ENCODE results near the gene FAM53A.

Gene FAM53A

GRCh38 chr4:1716065-1716945 lies 32.2 kb upstream of the FAM53A start:
- no peak for DNase-seq (ENCODE audit: low read depth)
- TF ChIP-seq CTCF (IDR thresholded peaks at IDR 0.05; ENCODE audit: insufficient read depth, low read depth, low read length, missing control alignments), result no peak
- no peak overlapping the region for H3K4me3 ChIP-seq (ENCODE audit: low read depth, low read length)

DNA sequence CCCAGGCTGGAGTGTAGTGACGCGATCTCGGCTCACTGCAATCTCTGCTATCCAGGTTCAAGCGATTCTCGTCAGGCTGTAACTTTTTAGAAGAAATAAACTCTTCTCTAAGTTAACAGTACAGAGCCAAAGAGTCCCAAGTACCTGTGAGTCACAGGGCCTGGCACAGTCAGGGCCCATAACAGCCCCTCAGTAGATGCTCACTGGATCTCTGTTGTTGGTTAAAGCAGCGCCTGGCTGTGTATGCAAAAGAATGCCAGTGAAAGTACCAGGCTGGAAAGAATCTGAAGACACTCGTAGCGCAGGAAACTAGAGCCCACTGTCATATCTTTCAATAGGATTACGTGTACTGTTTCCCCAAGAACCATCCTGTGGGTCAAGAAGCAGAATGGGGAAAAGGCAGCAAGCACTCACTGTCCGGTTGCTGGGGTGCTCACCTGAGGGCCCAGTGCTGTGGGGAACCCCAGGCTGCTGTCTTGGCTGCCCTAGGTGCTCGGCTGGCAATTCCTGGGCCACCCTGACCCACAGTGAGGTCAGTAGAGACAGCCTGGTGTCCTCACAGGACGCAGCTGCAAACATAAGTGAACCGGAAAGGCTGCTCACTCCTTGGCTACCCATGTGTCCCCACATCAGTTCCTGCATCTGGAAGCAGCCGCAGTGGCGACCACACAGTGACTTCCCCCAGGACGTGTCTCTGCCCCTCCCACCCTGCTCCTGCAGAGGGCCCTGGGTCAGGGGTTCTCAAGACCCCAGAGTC lies 31.1 kb upstream of the FAM53A start:
- H3K4me3 ChIP-seq (ENCODE audit: low read depth, low read length), result peak overlapping the region; percentile 90
- TF ChIP-seq CTCF (IDR thresholded peaks at IDR 0.05; ENCODE audit: insufficient read depth, low read depth, low read length, missing control alignments), result no peak

GRCh38 chr4:1714303-1715001 lies 30.3 kb upstream of the FAM53A start:
- peak overlapping the region; percentile 90 for H3K4me3 ChIP-seq (ENCODE audit: low read depth, low read length)
- peak; percentile 42 for DNase-seq (ENCODE audit: low read depth)
- TF ChIP-seq CTCF (IDR thresholded peaks at IDR 0.05; ENCODE audit: insufficient read depth, low read depth, low read length, missing control alignments), result no peak

More for the DNA sequence above, 31.1 kb upstream of the FAM53A start:
- DNase-seq (ENCODE audit: low read depth), result peak; percentile 74

DNA sequence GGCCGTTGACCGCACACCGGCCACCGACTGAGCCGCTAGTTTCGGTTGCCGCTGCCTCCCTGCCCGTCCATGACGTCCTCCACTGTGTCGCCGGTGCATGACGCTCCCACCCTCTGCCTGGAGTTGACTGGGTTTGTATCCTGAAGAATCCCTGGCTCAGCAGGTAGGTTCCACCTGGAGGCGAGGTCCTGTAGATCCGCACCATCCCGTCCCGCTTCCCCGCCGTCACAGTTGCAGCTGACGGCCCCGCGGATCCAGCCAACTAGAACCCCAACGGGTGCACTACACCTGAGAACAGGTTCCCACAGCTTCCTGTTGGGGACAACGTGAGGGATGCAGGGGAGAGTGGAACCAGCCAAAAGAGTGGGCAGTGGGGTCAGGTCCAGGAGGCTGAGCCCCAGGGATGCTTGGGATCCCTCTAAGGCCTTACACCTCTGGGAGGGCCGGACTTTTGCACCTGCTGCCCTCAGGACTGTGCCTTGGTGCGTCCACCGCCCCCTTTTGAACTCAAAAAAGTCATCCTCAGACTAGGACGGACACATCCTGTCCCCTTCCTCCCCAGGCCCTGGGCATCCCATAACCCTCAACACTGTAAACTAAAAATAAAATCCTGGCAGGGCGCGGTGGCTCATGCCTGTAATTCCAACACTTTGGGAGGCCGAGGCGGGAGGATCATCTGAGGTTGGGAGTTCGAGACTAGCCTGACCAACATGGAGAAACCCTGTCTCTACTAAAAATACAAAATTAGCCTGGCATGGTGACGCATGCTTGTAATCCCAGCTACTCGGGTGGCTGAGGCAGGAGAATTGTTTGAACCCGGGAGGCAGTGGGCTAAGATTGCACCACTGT lies 29.1 kb upstream of the FAM53A start:
- no peak for TF ChIP-seq CTCF (IDR thresholded peaks at IDR 0.05; ENCODE audit: insufficient read depth, low read depth, low read length, missing control alignments)
- peak overlapping the region; percentile 90 for H3K4me3 ChIP-seq (ENCODE audit: low read depth, low read length)
- DNase-seq (ENCODE audit: low read depth), result no peak

DNA sequence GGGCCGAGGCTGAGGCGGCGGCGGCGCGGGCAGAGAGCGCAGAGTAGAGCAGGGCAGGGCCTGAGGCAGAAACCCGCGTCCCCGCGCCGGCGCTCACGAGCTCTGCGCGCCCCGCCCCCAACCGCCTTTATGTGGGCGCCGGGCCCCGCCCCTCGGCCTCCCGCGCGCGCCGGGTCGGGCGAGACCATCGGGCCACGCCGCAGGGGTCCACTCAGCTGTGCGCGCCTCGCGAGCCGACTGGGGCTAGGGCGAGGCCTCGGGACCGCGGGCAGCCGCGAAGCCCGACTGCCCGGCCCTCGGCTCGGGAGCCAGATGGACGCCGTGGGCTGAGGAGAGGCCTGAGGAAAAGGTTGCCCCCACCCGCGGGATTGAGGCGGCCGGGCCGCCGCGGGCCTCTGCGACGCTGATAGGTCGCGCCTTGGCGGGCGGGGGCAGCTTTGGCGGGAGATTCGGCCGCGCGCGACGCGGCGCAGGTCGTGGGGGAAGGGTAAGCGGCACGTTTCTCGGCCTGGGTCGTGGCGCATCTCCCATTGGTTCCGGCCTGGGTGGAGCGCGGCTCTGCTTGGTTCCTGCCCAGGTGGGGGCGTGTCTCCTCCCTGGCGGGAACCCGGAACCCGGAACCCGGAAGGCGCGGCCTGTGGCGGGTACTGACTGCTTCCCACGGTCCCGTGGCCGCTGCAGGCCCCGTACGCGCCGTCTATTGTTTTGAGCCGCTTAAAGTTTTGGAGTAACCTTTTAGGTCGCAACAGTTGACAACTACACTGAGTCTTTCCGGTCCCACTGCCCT lies 28.3 kb upstream of the FAM53A start, which contains the start of gene SLBP:
Gene SLBP, minus strand, starts transcription at position 104 of the 787 bp plus-strand sequence. CDS start 131 bp downstream, outside the sequence.
- TF ChIP-seq CTCF (IDR thresholded peaks at IDR 0.05; ENCODE audit: insufficient read depth, low read depth, low read length, missing control alignments), result no peak
- DNase-seq (ENCODE audit: low read depth), result peak; percentile 99
- H3K4me3 ChIP-seq (ENCODE audit: low read depth, low read length), result peak within 1 kb of the TSS; percentile 90
